ENCODE data around the gene PROX1. TPM values are rescaled to one million over a fixed set of nuclear protein-coding genes. Genes with fewer than 3 reads are reported as not detected.

The PROX1 gene
- total and polyA plus RNA-seq, 2 experiments from 2014 or later, result 4.8 to 15.7 TPM

DNA sequence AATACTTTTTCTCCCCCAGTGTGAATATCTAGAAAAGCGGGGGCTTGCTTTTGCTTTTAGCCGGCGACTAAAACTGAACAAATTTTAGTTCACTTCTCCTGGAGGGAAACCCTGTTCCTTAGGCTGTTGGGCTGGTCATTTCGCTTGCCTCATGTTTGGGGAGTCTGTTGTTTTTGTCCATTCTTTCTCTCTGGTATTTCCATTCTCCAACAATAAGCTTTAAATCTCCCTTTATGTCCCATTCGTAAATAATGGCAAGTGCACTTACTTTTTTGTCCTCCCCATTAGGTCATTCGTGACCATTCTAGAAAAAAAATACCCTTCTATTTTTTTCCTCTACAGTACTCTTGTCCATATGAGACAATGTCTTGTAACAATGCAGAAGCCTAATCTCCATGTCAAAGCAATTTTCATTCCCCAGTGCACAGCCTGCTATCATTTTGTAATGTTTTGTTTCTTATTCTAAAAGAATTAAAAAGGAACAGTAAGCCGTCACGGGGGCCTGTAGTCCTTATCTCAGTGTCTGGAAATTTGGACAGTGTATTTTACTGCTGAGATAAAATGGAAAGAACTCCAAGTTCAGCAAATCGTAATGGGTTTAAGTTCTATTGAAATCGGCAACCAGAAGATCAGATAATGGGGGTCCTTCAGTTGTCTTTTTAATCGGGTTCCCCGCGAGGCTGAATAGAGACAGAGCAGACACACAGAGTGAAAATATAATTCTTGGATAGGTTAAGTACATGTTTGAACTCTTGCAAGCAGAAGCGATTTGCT is 21.8 kb downstream of the PROX1 start:
- no peak for DNase-seq (ENCODE audit: low spot score)
- TF ChIP-seq EZH2phosphoT487 (IDR thresholded peaks at IDR 0.05; ENCODE audit: low read depth, severe bottlenecking, unreplicated experiment) (no peak), EZH2 (IDR thresholded peaks at IDR 0.05; ENCODE audit: borderline replicate concordance) (no peak)
- TF ChIP-seq, protein P1, sequence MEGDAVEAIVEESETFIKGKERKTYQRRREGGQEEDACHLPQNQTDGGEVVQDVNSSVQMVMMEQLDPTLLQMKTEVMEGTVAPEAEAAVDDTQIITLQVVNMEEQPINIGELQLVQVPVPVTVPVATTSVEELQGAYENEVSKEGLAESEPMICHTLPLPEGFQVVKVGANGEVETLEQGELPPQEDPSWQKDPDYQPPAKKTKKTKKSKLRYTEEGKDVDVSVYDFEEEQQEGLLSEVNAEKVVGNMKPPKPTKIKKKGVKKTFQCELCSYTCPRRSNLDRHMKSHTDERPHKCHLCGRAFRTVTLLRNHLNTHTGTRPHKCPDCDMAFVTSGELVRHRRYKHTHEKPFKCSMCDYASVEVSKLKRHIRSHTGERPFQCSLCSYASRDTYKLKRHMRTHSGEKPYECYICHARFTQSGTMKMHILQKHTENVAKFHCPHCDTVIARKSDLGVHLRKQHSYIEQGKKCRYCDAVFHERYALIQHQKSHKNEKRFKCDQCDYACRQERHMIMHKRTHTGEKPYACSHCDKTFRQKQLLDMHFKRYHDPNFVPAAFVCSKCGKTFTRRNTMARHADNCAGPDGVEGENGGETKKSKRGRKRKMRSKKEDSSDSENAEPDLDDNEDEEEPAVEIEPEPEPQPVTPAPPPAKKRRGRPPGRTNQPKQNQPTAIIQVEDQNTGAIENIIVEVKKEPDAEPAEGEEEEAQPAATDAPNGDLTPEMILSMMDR (IDR thresholded peaks at IDR 0.05; ENCODE audit: poor library complexity), result no peak
- H2AFZ ChIP-seq, result no peak overlapping the region
- no peaks in the 10 kb centered on the region for H3K27me3 ChIP-seq
- H3K9me2 ChIP-seq (replicated peaks; ENCODE audit: insufficient read depth), result no peaks in the 10 kb centered on the region
- no peak overlapping the region for H3K27ac ChIP-seq
- 63% methylated on average over 14 of the region's 14 CpGs for WGBS (ENCODE audit: low lambda C conversion rate, missing lambda C conversion rate)
- H3K4me3 ChIP-seq, result no peak overlapping the region
- no peaks in the 10 kb centered on the region for H3K36me3 ChIP-seq (replicated peaks; ENCODE audit: insufficient read depth, low read depth)
- H4K20me1 ChIP-seq (ENCODE audit: insufficient read depth, poor library complexity, severe bottlenecking), result no peaks in the 10 kb centered on the region
- H3K79me2 ChIP-seq, result no peaks in the 10 kb centered on the region
- H3K4me1 ChIP-seq (ENCODE audit: insufficient read depth), result peaks cover 3% of the 10 kb centered on the region
- H3K9me3 ChIP-seq (ENCODE audit: low read depth), result no peaks in the 10 kb centered on the region
- no peak overlapping the region for H3K4me2 ChIP-seq

DNA sequence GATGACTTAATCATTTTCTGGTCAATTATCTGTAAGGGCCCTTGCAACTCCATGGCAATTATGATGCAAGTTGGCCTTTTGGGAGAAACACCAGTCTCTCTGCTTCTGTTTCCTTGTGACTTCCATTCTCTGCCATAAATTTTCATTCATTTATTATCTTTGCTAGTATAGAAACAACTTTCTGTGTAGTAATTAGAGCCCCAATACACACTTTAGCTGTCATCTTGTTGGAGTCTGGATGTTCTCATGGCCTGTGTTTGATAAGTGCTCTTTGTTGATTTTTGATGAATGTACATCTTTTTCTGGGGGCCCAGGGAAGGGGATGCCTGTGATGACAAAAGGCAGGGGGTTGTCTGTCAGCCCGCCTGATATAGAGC is 22.4 kb downstream of the PROX1 start:
- no peak for DNase-seq (ENCODE audit: low spot score)
- Histone ChIP-seq H3K36me3 (replicated peaks; ENCODE audit: insufficient read depth, low read depth) (no peaks in the 10 kb centered on the region), H3K27ac (no peak overlapping the region), H3K4me3 (no peak overlapping the region), H3K9me3 (ENCODE audit: low read depth) (no peaks in the 10 kb centered on the region), H3K79me2 (no peaks in the 10 kb centered on the region), H3K4me1 (ENCODE audit: insufficient read depth) (peaks cover 3% of the 10 kb centered on the region), H3K9me2 (replicated peaks; ENCODE audit: insufficient read depth) (no peaks in the 10 kb centered on the region), H4K20me1 (ENCODE audit: insufficient read depth, poor library complexity, severe bottlenecking) (no peaks in the 10 kb centered on the region), H2AFZ (no peak overlapping the region), H3K4me2 (no peak overlapping the region), H3K27me3 (no peaks in the 10 kb centered on the region)
- WGBS (ENCODE audit: low lambda C conversion rate, missing lambda C conversion rate), result 69% methylated on average over 1 of the region's 1 CpG
- TF ChIP-seq EZH2 (IDR thresholded peaks at IDR 0.05; ENCODE audit: borderline replicate concordance), result no peak
- TF ChIP-seq, protein P1 (IDR thresholded peaks at IDR 0.05; ENCODE audit: poor library complexity), result no peak
- no peak for TF ChIP-seq EZH2phosphoT487 (IDR thresholded peaks at IDR 0.05; ENCODE audit: low read depth, severe bottlenecking, unreplicated experiment)

DNA sequence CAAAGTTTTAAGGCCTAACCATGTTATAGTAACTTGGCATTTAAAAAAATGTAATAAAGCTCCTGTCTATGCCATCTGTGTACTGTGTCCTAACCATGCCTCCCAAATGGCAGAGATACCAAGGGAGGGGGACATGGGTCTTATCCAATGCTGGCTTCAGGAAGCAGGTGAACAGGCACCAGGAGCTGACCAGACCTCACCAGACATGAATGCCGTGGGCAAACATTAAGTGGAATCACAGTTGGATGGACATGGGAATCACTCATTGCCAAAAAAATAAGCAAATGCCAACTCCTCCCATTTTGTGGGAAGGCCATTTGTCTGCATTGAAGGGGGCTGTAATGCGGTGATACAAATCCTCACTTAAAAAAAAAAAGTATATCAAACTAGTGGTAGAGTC is 22.9 kb downstream of the PROX1 start:
- Histone ChIP-seq H3K4me2 (no peak overlapping the region), H3K9me3 (ENCODE audit: low read depth) (no peaks in the 10 kb centered on the region), H4K20me1 (ENCODE audit: insufficient read depth, poor library complexity, severe bottlenecking) (no peaks in the 10 kb centered on the region), H3K9me2 (replicated peaks; ENCODE audit: insufficient read depth) (no peaks in the 10 kb centered on the region), H3K27ac (no peak overlapping the region), H3K27me3 (no peaks in the 10 kb centered on the region), H3K4me3 (no peak overlapping the region), H3K36me3 (replicated peaks; ENCODE audit: insufficient read depth, low read depth) (no peaks in the 10 kb centered on the region), H3K4me1 (ENCODE audit: insufficient read depth) (peaks cover 3% of the 10 kb centered on the region), H2AFZ (no peak overlapping the region), H3K79me2 (no peaks in the 10 kb centered on the region)
- WGBS (ENCODE audit: low lambda C conversion rate, missing lambda C conversion rate), result 93% methylated on average over 2 of the region's 2 CpGs
- no peak for TF ChIP-seq EZH2phosphoT487 (IDR thresholded peaks at IDR 0.05; ENCODE audit: low read depth, severe bottlenecking, unreplicated experiment)
- TF ChIP-seq EZH2 (IDR thresholded peaks at IDR 0.05; ENCODE audit: borderline replicate concordance), result no peak
- TF ChIP-seq, protein P1 (IDR thresholded peaks at IDR 0.05; ENCODE audit: poor library complexity), result no peak
- DNase-seq (ENCODE audit: low spot score), result no peak
